ENCODE results near the gene AP3B1.

DNA sequence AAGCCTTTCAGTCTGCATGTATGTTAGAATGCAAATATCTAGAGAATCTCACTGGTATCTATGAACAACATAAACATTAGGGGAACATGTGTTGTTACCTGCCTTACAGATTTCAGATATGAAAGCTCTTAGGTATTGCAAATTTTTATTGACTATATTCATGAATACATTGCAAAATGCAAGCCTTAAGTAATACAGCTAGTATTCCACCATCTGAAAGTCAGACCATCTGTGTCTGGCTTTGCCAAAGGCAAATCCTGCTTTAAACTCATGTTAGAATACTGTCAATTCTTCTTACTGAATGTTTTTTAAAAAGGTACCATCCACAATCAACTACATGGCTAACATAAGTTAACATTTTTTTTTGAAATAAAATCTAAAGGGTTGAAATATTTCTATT is 215.6 kb downstream of the AP3B1 start:
- TF ChIP-seq, protein P1, sequence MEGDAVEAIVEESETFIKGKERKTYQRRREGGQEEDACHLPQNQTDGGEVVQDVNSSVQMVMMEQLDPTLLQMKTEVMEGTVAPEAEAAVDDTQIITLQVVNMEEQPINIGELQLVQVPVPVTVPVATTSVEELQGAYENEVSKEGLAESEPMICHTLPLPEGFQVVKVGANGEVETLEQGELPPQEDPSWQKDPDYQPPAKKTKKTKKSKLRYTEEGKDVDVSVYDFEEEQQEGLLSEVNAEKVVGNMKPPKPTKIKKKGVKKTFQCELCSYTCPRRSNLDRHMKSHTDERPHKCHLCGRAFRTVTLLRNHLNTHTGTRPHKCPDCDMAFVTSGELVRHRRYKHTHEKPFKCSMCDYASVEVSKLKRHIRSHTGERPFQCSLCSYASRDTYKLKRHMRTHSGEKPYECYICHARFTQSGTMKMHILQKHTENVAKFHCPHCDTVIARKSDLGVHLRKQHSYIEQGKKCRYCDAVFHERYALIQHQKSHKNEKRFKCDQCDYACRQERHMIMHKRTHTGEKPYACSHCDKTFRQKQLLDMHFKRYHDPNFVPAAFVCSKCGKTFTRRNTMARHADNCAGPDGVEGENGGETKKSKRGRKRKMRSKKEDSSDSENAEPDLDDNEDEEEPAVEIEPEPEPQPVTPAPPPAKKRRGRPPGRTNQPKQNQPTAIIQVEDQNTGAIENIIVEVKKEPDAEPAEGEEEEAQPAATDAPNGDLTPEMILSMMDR (conservative IDR thresholded peaks at IDR 0.05 in 1 of 2, IDR thresholded peaks at IDR 0.05 in 1 of 2; ENCODE audit: extremely low read depth in 1 of 2, insufficient read depth in 1 of 2, low read depth in 1 of 2, low read length in 2 of 2) = no peak
- TF ChIP-seq EZH2 (IDR thresholded peaks at IDR 0.05; ENCODE audit: borderline replicate concordance, low read length) = no peak
